ENCODE data around the gene FXYD6. TPM values are rescaled to one million over a fixed set of nuclear protein-coding genes. Genes with fewer than 3 reads are reported as not detected.

Gene FXYD6
- total and polyA plus RNA-seq, 9 of the 15 experiments (the other 6 are each of a cell fraction or from before 2014, with no cell fraction given) = 0.07 to 0.35 TPM; not detected in 7

- Histone ChIP-seq H3K27me3 (ENCODE audit: control insufficient read depth in 2 of 2, insufficient read depth in 2 of 2, low read length in 2 of 2) (peaks cover 28 to 79% of the 10 kb centered on the region in 2 experiments; a peak in 4 of 5 replicates), H3K27ac (ENCODE audit: extremely low read depth, low read depth, low read length) (no peak overlapping the region), H3K79me2 (ENCODE audit: control insufficient read depth, insufficient read depth, low read length) (no peaks in the 10 kb centered on the region), H3K9me3 (replicated peaks; ENCODE audit: control insufficient read depth, insufficient read depth, low read depth, low read length) (no peaks in the 10 kb centered on the region), H3K36me3 (ENCODE audit: control insufficient read depth, insufficient read depth, low read length) (no peaks in the 10 kb centered on the region), H2AFZ (ENCODE audit: low read depth, low read length) (no peak overlapping the region), H3K9me1 (ENCODE audit: control insufficient read depth, insufficient read depth, low read length) (no peaks in the 10 kb centered on the region), H3K4me2 (ENCODE audit: insufficient read depth, low read length) (no peak overlapping the region), H3K4me1 (replicated peaks in 1 of 2; ENCODE audit: control insufficient read depth in 2 of 2, insufficient read depth in 2 of 2, low read length in 2 of 2) (peaks cover 0 to 19% of the 10 kb centered on the region in 2 experiments; a peak in 1 of 5 replicates), H4K20me1 (replicated peaks; ENCODE audit: control insufficient read depth, insufficient read depth, low read length) (peaks cover 5% of the 10 kb centered on the region; the same call in 1 of the 2 replicates), H3K9ac (ENCODE audit: insufficient read depth in 1 of 2, low read depth in 2 of 2, low read length in 2 of 2) (no peak overlapping the region), H3K4me3 (no peak overlapping the region)
- ATAC-seq (no peak), DNase-seq (ENCODE audit: extremely low read depth in 1 of 4, low spot score in 3 of 4) (no peak), FAIRE-seq (no peak)
- POLR2A ChIA-PET = no interaction called here
- CTCF ChIA-PET (ENCODE audit: low intra/inter-chr PET ratio) = no interaction called here
- intact Hi-C loops (cut with micrococcal nuclease) (no loop called here), in situ Hi-C loops (cut with MboI) (no loop called here)
- no TSS peak for BruUV-seq (replicated peaks)
- TF ChIP-seq SAP30 (IDR thresholded peaks at IDR 0.05; ENCODE audit: borderline replicate concordance, insufficient read depth, low read depth, low read length, poor library complexity, severe bottlenecking) (no peak), ZNF561 (CRISPR knock-in tag; conservative IDR thresholded peaks at IDR 0.05) (no peak), NCOR1 (IDR thresholded peaks at IDR 0.05) (no peak), SIX5 (IDR thresholded peaks at IDR 0.05; ENCODE audit: borderline replicate concordance in 1 of 2, insufficient read depth in 1 of 2, low read depth in 1 of 2, low read length in 2 of 2) (no peak), KDM4B (IDR thresholded peaks at IDR 0.05; ENCODE audit: borderline replicate concordance in 2 of 2, low read depth in 1 of 2) (no peak), NCOA6 (IDR thresholded peaks at IDR 0.05) (no peak), USF2 (CRISPR knock-in tag; IDR thresholded peaks at IDR 0.05) (no peak), HLTF (IDR thresholded peaks at IDR 0.05) (no peak), ZBTB49 (CRISPR knock-in tag; IDR thresholded peaks at IDR 0.05; ENCODE audit: borderline replicate concordance) (no peak)
- WGBS (ENCODE audit: insufficient coverage, low coverage, missing lambda C conversion rate) = 13% methylated on average over 26 of the region's 29 CpGs
Observed at GRCh38 chr11:117794772-117795629, 81.5 kb downstream of the FXYD6 start.

Measured in K562 (cell line).